Loucy (cell line): ENCODE data around the gene PRM2.
A peak's percentile ranks its signal among the peaks of the same experiment; 100 is the strongest.

Experiments
- H2AFZ ChIP-seq: fragments of 200-600 bp; sonication (generic); 2 replicates; pipeline ENCODE4 v1.6.0; 2016; ENCODE audit warnings: antibody characterized with exemption, mild to moderate bottlenecking, low read length, moderate library complexity
- H3F3A ChIP-seq: fragments of 200-600 bp; 2 replicates; pipeline ENCODE4 v1.6.0; 2016; ENCODE audit warnings: antibody characterized with exemption, low read depth, mild to moderate bottlenecking
- H3K27me3 ChIP-seq: fragments of 200-600 bp; sonication (generic); 2 replicates; pipeline ENCODE4 v1.6.1; 2014; ENCODE audit warnings: low read length, mild to moderate bottlenecking; ENCODE audit not compliant: insufficient read depth, poor library complexity, severe bottlenecking
- H3K36me3 ChIP-seq: fragments of 200-600 bp; sonication (generic); 2 replicates; pipeline ENCODE4 v1.6.1; 2016; ENCODE audit warnings: low read length; ENCODE audit not compliant: insufficient read depth
- H3K4me1 ChIP-seq: fragments of 200-600 bp; sonication (generic); 2 replicates; pipeline ENCODE4 v1.5.1; 2014; ENCODE audit warnings: low read length, mild to moderate bottlenecking; ENCODE audit not compliant: insufficient read depth, poor library complexity, severe bottlenecking
- H3K4me2 ChIP-seq: fragments of 200-600 bp; sonication (generic); 2 replicates; pipeline ENCODE4 v1.6.0; 2014; ENCODE audit warnings: antibody characterized with exemption, low read length, low read depth, mild to moderate bottlenecking; ENCODE audit not compliant: poor library complexity, severe bottlenecking
- H3K4me3 ChIP-seq: fragments of 200-600 bp; sonication (generic); 2 replicates; pipeline ENCODE4 v1.5.1; 2014; ENCODE audit warnings: low read length, mild to moderate bottlenecking, mixed read lengths; ENCODE audit not compliant: poor library complexity, severe bottlenecking
- H3K79me2 ChIP-seq: fragments of 200-600 bp; sonication (generic); 2 replicates; pipeline ENCODE4 v1.6.1; 2014; ENCODE audit warnings: low read length; ENCODE audit not compliant: insufficient read depth
- H3K9ac ChIP-seq: fragments of 200-600 bp; sonication (generic); 2 replicates; pipeline ENCODE4 v1.6.0; 2014; ENCODE audit warnings: mild to moderate bottlenecking, low read depth, low read length, moderate library complexity; ENCODE audit not compliant: poor library complexity, severe bottlenecking
- H3K9me2 ChIP-seq: fragments of 200-600 bp; sonication (generic); replicated peaks from 2 replicates; pipeline ENCODE4 v1.6.1; 2016; ENCODE audit warnings: low read depth, low read length, mixed read lengths
- H3K9me3 ChIP-seq: fragments of 200-600 bp; sonication (generic); 2 replicates; pipeline ENCODE4 v1.6.1; 2014; ENCODE audit warnings: mild to moderate bottlenecking, antibody characterized with exemption, low read length, low read depth; ENCODE audit not compliant: insufficient read depth
- H4K20me1 ChIP-seq: fragments of 200-600 bp; sonication (generic); 2 replicates; pipeline ENCODE4 v1.6.0; 2014; ENCODE audit warnings: antibody characterized with exemption, low read length, mild to moderate bottlenecking; ENCODE audit not compliant: insufficient read depth, poor library complexity, severe bottlenecking
- CTCF ChIP-seq: fragments of 200-600 bp; sonication (generic); conservative IDR thresholded peaks from 2 replicates; pipeline ENCODE4 v1.5.1; 2014; ENCODE audit warnings: mild to moderate bottlenecking, antibody characterized with exemption, low read length
- EZH2phosphoT487 ChIP-seq: fragments of 200-600 bp; IDR thresholded peaks from 2 replicates; pipeline ENCODE4 v1.6.1; 2018; ENCODE audit warnings: antibody characterized with exemption, mild to moderate bottlenecking, moderate library complexity, borderline replicate concordance

Gene PRM2

GRCh38 chr16:11252482-11252931, 23.8 kb downstream of the PRM2 start:
- H3K4me3 ChIP-seq: peak overlapping the region; percentile 87
- H2AFZ ChIP-seq: no peak overlapping the region

GRCh38 chr16:11251525-11252481, 24.5 kb downstream of the PRM2 start:
- Histone ChIP-seq H3K9me2 (no peaks in the 10 kb centered on the region), H4K20me1 (peaks cover 6% of the 10 kb centered on the region), H3F3A (no peaks in the 10 kb centered on the region), H3K27me3 (no peaks in the 10 kb centered on the region), H3K36me3 (no peaks in the 10 kb centered on the region), H3K9ac (no peak overlapping the region), H3K79me2 (peaks cover 29% of the 10 kb centered on the region), H3K4me3 (no peak overlapping the region), H3K4me2 (peak overlapping the region; percentile 83), H3K9me3 (no peaks in the 10 kb centered on the region), H3K4me1 (peaks cover 21% of the 10 kb centered on the region), H2AFZ (no peak overlapping the region)
- TF ChIP-seq EZH2phosphoT487 (no peak), CTCF (no peak)

More at GRCh38 chr16:11252482-11252931, 23.8 kb downstream of the PRM2 start:
- peaks cover 21% of the 10 kb centered on the region for H3K4me1 ChIP-seq
- peaks cover 6% of the 10 kb centered on the region for H4K20me1 ChIP-seq
- H3K9me3 ChIP-seq: no peaks in the 10 kb centered on the region
- peak overlapping the region; percentile 83 for H3K4me2 ChIP-seq
- H3K36me3 ChIP-seq: no peaks in the 10 kb centered on the region
- peaks cover 29% of the 10 kb centered on the region for H3K79me2 ChIP-seq
- no peaks in the 10 kb centered on the region for H3K27me3 ChIP-seq
- H3F3A ChIP-seq: no peaks in the 10 kb centered on the region
- TF ChIP-seq EZH2phosphoT487 (no peak), CTCF (no peak)
- peak overlapping the region; percentile 69 for H3K9ac ChIP-seq
- H3K9me2 ChIP-seq: no peaks in the 10 kb centered on the region

- no peak overlapping the region for H3K9ac ChIP-seq
- H3K4me3 ChIP-seq: no peak overlapping the region
- H3K9me3 ChIP-seq: no peaks in the 10 kb centered on the region
- peaks cover 29% of the 10 kb centered on the region for H3K79me2 ChIP-seq
- H3K4me2 ChIP-seq: no peak overlapping the region
- H3K4me1 ChIP-seq: peaks cover 21% of the 10 kb centered on the region
- no peaks in the 10 kb centered on the region for H3F3A ChIP-seq
- H2AFZ ChIP-seq: no peak overlapping the region
- no peaks in the 10 kb centered on the region for H3K27me3 ChIP-seq
- no peaks in the 10 kb centered on the region for H3K9me2 ChIP-seq
- no peaks in the 10 kb centered on the region for H3K36me3 ChIP-seq
- H4K20me1 ChIP-seq: peaks cover 6% of the 10 kb centered on the region
- no peak for TF ChIP-seq EZH2phosphoT487
- TF ChIP-seq CTCF: no peak
These were observed 25.3 kb downstream of the PRM2 start for GRCh38 chr16:11250786-11251524.
